ENCODE results near the gene ATP5PB.

- TF ChIP-seq CTCF (IDR thresholded peaks at IDR 0.05) (no peak), POLR2AphosphoS5 (IDR thresholded peaks at IDR 0.05) (no peak), POLR2A (IDR thresholded peaks at IDR 0.05) (no peak), EP300 (IDR thresholded peaks at IDR 0.05) (no peak)
Observed at GRCh38 chr1:111463029-111463683, 13.9 kb downstream of the ATP5PB start.
